Erythroblast (primary cell): Measurements from ENCODE around the gene LYSMD4.

Experiments
- GATA1 ChIP-seq: IDR thresholded peaks from 2 replicates; pipeline ENCODE4 v1.6.1; 2011; ENCODE audit warnings: low read depth, mild to moderate bottlenecking, control low read depth, low read length, moderate library complexity
- POLR2A ChIP-seq: IDR thresholded peaks from 2 replicates; pipeline ENCODE4 v1.6.1; 2011; ENCODE audit warnings: mild to moderate bottlenecking, low read length

DNA sequence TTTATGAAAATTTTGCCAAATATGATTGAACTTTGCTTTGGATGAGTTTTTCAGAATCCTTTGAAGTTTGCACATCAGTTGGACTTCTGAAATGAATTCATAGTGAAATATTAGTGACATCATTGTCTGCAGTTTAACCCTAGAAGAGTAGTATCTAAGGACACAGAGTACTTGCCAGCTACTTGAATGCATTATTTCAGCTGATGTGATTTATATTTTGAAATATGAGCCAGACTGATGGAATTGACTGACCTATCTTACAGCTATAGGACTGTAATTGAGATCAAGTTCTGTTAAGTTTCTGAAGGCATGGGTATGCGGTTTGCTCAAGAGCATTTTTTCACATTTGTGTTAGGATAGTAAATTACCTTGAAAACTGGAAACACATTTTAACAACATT lies 51.2 kb downstream of the LYSMD4 start:
- no peak for TF ChIP-seq POLR2A
- no peak for TF ChIP-seq GATA1
